ENCODE data around the gene INAFM2. TPM values are rescaled to one million over a fixed set of nuclear protein-coding genes. Genes with fewer than 3 reads are reported as not detected.

The INAFM2 gene
- total and polyA plus RNA-seq, 9 of the 15 experiments (the other 6 are each of a cell fraction or from before 2014, with no cell fraction given), result 11.8 to 43.1 (median 27.2) TPM

GRCh38 chr15:40323239-40323952 is at the start of gene INAFM2 (continued):
- TF ChIP-seq TEAD1 (CRISPR knock-in tag; IDR thresholded peaks at IDR 0.05) (peak in 1 of 2 experiments; percentile 90; a peak in 2 of 4 replicates), ZNF589 (CRISPR knock-in tag; IDR thresholded peaks at IDR 0.05; ENCODE audit: low read depth) (no peak), KAT2B (IDR thresholded peaks at IDR 0.05; ENCODE audit: low read depth, low read length) (no peak), RB1 (IDR thresholded peaks at IDR 0.05; ENCODE audit: low read depth) (peak; percentile 78), NR2C2 (CRISPR knock-in tag; IDR thresholded peaks at IDR 0.05) (peak; percentile 59; the same call in 1 of the 2 replicates), NR2C2 (tag; IDR thresholded peaks at IDR 0.05) (no peak), GTF2A2 (tag; IDR thresholded peaks at IDR 0.05) (no peak), ZBTB1 (CRISPR knock-in tag; IDR thresholded peaks at IDR 0.05; ENCODE audit: borderline replicate concordance, low read depth) (peak; percentile 82), TSHZ1 (CRISPR knock-in tag; IDR thresholded peaks at IDR 0.05) (no peak), CEBPZ (IDR thresholded peaks at IDR 0.05; ENCODE audit: borderline replicate concordance, low read depth, low read length) (no peak), RNF219 (CRISPR knock-in tag; IDR thresholded peaks at IDR 0.05) (no peak), RAD51 (IDR thresholded peaks at IDR 0.05; ENCODE audit: borderline replicate concordance, low read depth) (no peak), DACH1 (IDR thresholded peaks at IDR 0.05; ENCODE audit: partially characterized antibody) (no peak), ZNF354B (CRISPR knock-in tag; IDR thresholded peaks at IDR 0.05) (no peak), NFE2L1 (tag; IDR thresholded peaks at IDR 0.05; ENCODE audit: borderline replicate concordance, low read depth) (no peak), GTF2E2 (tag; IDR thresholded peaks at IDR 0.05) (no peak), HNRNPUL1 (IDR thresholded peaks at IDR 0.05; ENCODE audit: low read length) (no peak), SMARCB1 (IDR thresholded peaks at IDR 0.05; ENCODE audit: insufficient read length, low read depth) (no peak), ZNF76 (CRISPR knock-in tag; IDR thresholded peaks at IDR 0.05; ENCODE audit: borderline replicate concordance) (no peak), JUNB (CRISPR knock-in tag; conservative IDR thresholded peaks at IDR 0.05) (no peak)

All from K562 (cell line).